ENCODE measurements around the gene TSPAN10. TPM values are rescaled to one million over a fixed set of nuclear protein-coding genes. Genes with fewer than 3 reads are reported as not detected.

TSPAN10 gene
- total and polyA plus RNA-seq, 2 of the 8 experiments (the other 6 are each of a cell fraction or from before 2014, with no cell fraction given), result 0.99 to 1.1 TPM

- TF ChIP-seq TAF1 (IDR thresholded peaks at IDR 0.05; ENCODE audit: low read depth, low read length) (no peak), MAX (IDR thresholded peaks at IDR 0.05) (no peak)
Measured at GRCh38 chr17:81599719-81600486, 37.1 kb upstream of the TSPAN10 start (continued).

Measured in H1 (cell line).